Lower lobe of right lung (tissue), 2 donors: ENCODE results near the gene ZNF608. TPM values are rescaled to one million over a fixed set of nuclear protein-coding genes. Genes with fewer than 3 reads are reported as not detected.

Experiments used
- ATAC-seq, 2 donors: fragments of 200-7000 bp; cut with Tn5 transposase; one replicate each; pipeline ENCODE4 v1.9.1; 2020 to 2022; ENCODE audit warnings: mild to moderate bottlenecking in 2 of 2, moderate library complexity in 2 of 2
- DNase-seq: peaks from one replicate; pipeline ENCODE4 v3.0.0-alpha.2; 2020
- H3K27ac ChIP-seq: fragments of 200-600 bp; one replicate; pipeline ENCODE4 v1.8.0; 2022
- H3K27me3 ChIP-seq: fragments of 200-600 bp; one replicate; pipeline ENCODE4 v1.8.0; 2022; ENCODE audit warnings: low read depth
- H3K36me3 ChIP-seq: fragments of 200-600 bp; one replicate; pipeline ENCODE4 v1.8.0; 2022; ENCODE audit warnings: mild to moderate bottlenecking
- H3K4me1 ChIP-seq: fragments of 200-600 bp; one replicate; pipeline ENCODE4 v1.8.0; 2022
- H3K4me3 ChIP-seq: fragments of 200-600 bp; one replicate; pipeline ENCODE4 v1.8.0; 2022; ENCODE audit warnings: mild to moderate bottlenecking
- H3K9me3 ChIP-seq: fragments of 200-600 bp; one replicate; pipeline ENCODE4 v1.8.0; 2022
- intact Hi-C: fragments of 100-400 bp; cut with DNase I; formaldehyde crosslinking; loops from one replicate; pipeline ENCODE4 v1.11.0; 2022
- total RNA-seq: library from RNA; stranded (reverse); fragmentation: NEBNext Ultra II Directional; extraction: Animal tissue kit (Norgen Biotek cat#: 25700); gene quantifications from one replicate; pipeline ENCODE4 v1.2.1, GENCODE V29; 2021
- TF ChIP-seq, protein P1 (sequence below): fragments of 200-600 bp; IDR thresholded peaks from one replicate; pipeline ENCODE4 v1.8.0; 2022; ENCODE audit warnings: antibody characterized with exemption, mild to moderate bottlenecking
- donor health status: DM: no; HTN: yes; CAD: no; lungs with severe emphysema.

The ZNF608 gene
- total RNA-seq, 1 donor from 2014 or later: 27.9 TPM

DNA sequence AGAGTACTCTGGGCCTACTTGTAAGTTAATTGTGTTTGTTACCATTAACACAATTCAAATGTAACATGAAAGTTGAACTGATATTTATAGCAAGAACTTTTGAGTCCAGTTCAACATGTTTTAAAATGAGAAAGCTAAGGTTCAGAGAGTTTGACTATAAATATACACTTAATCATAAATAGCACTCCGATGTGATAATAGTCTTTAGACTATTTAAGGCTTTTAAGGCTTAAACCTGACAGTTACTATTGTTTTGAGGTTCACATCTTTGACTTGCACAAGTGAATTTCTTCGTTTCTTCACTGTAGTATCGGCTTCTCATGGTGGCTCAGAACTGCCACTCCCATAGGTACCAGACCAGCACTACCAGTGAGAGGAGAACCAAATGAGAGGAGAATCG is 42.4 kb downstream of the ZNF608 start:
- Histone ChIP-seq H3K27ac (no peak overlapping the region), H3K4me1 (peaks cover 49% of the 10 kb centered on the region), H3K4me3 (no peak overlapping the region), H3K9me3 (no peaks in the 10 kb centered on the region), H3K36me3 (no peaks in the 10 kb centered on the region), H3K27me3 (no peaks in the 10 kb centered on the region)
- ATAC-seq (no peak), DNase-seq (no peak)
- intact Hi-C loops: no loop called here
- TF ChIP-seq, protein P1, sequence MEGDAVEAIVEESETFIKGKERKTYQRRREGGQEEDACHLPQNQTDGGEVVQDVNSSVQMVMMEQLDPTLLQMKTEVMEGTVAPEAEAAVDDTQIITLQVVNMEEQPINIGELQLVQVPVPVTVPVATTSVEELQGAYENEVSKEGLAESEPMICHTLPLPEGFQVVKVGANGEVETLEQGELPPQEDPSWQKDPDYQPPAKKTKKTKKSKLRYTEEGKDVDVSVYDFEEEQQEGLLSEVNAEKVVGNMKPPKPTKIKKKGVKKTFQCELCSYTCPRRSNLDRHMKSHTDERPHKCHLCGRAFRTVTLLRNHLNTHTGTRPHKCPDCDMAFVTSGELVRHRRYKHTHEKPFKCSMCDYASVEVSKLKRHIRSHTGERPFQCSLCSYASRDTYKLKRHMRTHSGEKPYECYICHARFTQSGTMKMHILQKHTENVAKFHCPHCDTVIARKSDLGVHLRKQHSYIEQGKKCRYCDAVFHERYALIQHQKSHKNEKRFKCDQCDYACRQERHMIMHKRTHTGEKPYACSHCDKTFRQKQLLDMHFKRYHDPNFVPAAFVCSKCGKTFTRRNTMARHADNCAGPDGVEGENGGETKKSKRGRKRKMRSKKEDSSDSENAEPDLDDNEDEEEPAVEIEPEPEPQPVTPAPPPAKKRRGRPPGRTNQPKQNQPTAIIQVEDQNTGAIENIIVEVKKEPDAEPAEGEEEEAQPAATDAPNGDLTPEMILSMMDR: no peak

DNA sequence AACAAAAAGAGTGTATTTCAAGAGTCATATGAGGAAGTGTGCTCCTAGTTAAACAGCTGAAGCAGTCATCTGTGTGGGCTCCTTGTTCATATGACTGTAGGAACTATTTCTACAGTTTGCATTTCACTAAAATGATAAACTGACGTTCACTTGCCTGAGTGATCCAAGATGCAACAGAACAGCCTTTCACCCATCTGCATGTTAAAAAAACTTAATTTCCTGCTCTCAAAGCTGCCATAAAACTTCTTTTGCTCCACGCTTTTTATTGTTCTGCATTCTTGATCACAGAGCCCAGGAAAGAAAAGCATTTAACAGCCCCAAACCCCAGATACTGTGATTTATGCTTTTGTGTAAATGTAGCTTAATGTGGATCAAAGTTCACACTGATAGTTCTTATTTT is 43.9 kb downstream of the ZNF608 start:
- intact Hi-C loops: no loop called here
- ATAC-seq (no peak), DNase-seq (no peak)
- no peaks in the 10 kb centered on the region for H3K36me3 ChIP-seq
- H3K4me3 ChIP-seq: no peak overlapping the region
- H3K27me3 ChIP-seq: no peaks in the 10 kb centered on the region
- H3K9me3 ChIP-seq: no peaks in the 10 kb centered on the region
- H3K27ac ChIP-seq: no peak overlapping the region
- H3K4me1 ChIP-seq: peaks cover 51% of the 10 kb centered on the region
- TF ChIP-seq, protein P1: no peak

DNA sequence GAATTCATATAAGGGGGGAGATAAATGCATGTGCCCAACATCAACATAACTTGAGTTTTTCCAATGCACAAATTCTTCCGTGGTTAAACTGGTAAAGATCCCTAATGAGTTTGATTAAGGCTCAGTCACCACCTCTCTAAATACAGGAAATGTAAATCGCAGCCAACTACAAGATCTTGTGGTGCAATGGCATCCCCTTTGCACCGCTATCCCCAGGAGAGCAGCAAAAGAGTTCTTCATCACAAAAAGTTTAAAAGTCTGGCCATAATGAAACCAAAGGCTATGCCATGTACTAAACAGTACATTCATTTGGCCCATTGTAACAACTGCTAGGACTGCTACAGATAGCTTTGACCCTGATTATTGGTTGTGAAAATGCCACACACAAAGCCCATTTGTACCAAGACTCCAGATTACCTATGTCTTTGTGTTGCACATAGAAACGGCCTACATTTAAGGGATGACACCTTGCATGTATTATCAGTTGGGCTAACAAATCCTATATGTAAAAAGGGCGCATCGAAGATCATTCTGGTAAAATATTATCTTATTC is 44.5 kb downstream of the ZNF608 start:
- no peaks in the 10 kb centered on the region for H3K9me3 ChIP-seq
- H3K36me3 ChIP-seq: no peaks in the 10 kb centered on the region
- DNase-seq: no peak
- TF ChIP-seq, protein P1: no peak
- no peak overlapping the region for H3K27ac ChIP-seq
- no peak overlapping the region for H3K4me3 ChIP-seq
- H3K27me3 ChIP-seq: no peaks in the 10 kb centered on the region
- peaks cover 50% of the 10 kb centered on the region for H3K4me1 ChIP-seq
- no peak for ATAC-seq
- intact Hi-C loops: no loop called here

DNA sequence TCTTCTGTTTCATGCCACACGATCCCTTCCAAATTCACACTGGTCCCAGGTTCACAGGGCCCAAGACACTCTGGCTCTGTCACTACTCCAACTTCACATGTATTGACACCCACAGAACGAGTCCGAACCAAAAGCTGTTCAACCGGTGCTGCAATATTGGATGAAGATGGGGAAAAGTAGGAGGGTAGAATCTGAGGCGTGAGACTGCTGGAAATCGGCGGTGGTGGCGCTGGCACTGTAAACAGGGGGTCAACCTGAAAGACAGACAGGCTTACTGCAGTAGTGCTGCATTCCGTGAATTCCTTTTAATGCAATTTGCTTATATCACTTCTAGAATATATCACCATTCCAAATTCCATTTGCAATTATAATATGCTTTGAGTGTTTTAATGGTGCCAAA is 45.4 kb downstream of the ZNF608 start:
- H3K4me1 ChIP-seq: peaks cover 44% of the 10 kb centered on the region
- no peak overlapping the region for H3K27ac ChIP-seq
- H3K36me3 ChIP-seq: no peaks in the 10 kb centered on the region
- TF ChIP-seq, protein P1: no peak
- DNase-seq (no peak), ATAC-seq (no peak)
- no peaks in the 10 kb centered on the region for H3K27me3 ChIP-seq
- no peak overlapping the region for H3K4me3 ChIP-seq
- intact Hi-C loops: no loop called here
- H3K9me3 ChIP-seq: no peaks in the 10 kb centered on the region

DNA sequence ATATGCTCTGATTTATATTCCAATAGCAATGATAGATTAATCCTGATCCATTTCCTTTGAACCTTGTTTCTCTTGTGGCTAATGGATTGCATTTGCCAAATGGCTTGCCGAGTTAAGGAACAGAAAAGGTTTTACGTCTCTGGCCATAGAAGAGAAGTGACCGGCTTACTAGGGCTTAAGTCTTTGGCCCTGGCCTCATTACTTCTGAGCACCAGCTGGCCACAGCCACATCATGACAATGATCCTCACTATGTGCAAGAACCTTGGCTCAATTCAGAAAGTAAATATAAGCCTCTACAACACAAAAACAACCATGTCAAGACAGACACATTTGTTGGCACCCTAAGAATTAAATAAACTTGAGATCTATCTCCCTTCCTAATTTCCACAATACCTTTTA is 46.1 kb downstream of the ZNF608 start:
- peaks cover 44% of the 10 kb centered on the region for H3K4me1 ChIP-seq
- intact Hi-C loops: no loop called here
- DNase-seq (no peak), ATAC-seq (no peak)
- TF ChIP-seq, protein P1: no peak
- no peak overlapping the region for H3K27ac ChIP-seq
- no peaks in the 10 kb centered on the region for H3K9me3 ChIP-seq
- no peak overlapping the region for H3K4me3 ChIP-seq
- no peaks in the 10 kb centered on the region for H3K36me3 ChIP-seq
- H3K27me3 ChIP-seq: no peaks in the 10 kb centered on the region

DNA sequence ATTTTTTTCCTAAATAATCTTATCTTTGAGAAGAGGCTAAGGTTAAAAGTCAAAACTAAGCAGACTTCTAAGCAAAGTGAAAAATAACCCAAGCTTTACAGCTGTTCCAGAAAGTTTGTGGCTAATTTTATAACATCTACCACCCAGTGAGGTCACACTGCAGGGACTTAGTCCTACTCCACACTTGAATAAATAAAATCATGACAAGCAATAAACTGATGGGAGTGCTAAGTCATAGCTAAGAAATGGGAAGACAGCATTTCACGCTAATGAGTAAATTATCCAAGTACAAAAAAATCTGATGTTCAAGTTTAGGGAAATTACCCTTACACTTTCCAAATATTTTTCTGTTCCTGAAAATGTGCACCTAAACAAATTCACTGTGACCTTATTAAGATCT is 47.7 kb downstream of the ZNF608 start:
- ATAC-seq (no peak), DNase-seq (no peak)
- TF ChIP-seq, protein P1: no peak
- peaks cover 38% of the 10 kb centered on the region for H3K4me1 ChIP-seq
- no peaks in the 10 kb centered on the region for H3K9me3 ChIP-seq
- peak overlapping the region; percentile 50 for H3K27ac ChIP-seq
- no peaks in the 10 kb centered on the region for H3K27me3 ChIP-seq
- no peaks in the 10 kb centered on the region for H3K36me3 ChIP-seq
- intact Hi-C loops: no loop called here
- no peak overlapping the region for H3K4me3 ChIP-seq
